GM18868 (cell line): Measurements from ENCODE around the gene NAP1L1.

ENCODE experiments used
- ATAC-seq: cut with Tn5 transposase; IDR thresholded peaks from one replicate; pipeline ENCODE4 v1.9.1; 2021; ENCODE audit warnings: mild to moderate bottlenecking, moderate library complexity; ENCODE audit not compliant: unreplicated experiment

NAP1L1 gene

GRCh38 chr12:76041406-76041805 is 43.1 kb downstream of the NAP1L1 start:
- ATAC-seq, result no peak

- no peak for ATAC-seq
These were observed 44.0 kb downstream of the NAP1L1 start for GRCh38 chr12:76040461-76040860.

GRCh38 chr12:76038176-76038575 is 46.3 kb downstream of the NAP1L1 start:
- no peak for ATAC-seq

- ATAC-seq, result peak; percentile 68
These were observed 47.1 kb downstream of the NAP1L1 start for GRCh38 chr12:76037130-76038103.

- no peak for ATAC-seq
These were observed 49.4 kb downstream of the NAP1L1 start for GRCh38 chr12:76035045-76035444.

GRCh38 chr12:76033081-76034011 is 51.1 kb downstream of the NAP1L1 start:
- ATAC-seq, result no peak

- peak; percentile 19 for ATAC-seq
These were observed 52.2 kb downstream of the NAP1L1 start for GRCh38 chr12:76032043-76032981.

GRCh38 chr12:76031414-76032042 is 53.0 kb downstream of the NAP1L1 start, which contains the start of gene PHLDA1:
TSS of gene PHLDA1 (minus strand) at chr12:76031776.
- ATAC-seq, result peak; percentile 81

GRCh38 chr12:76031081-76031413 is 53.4 kb downstream of the NAP1L1 start:
- ATAC-seq, result no peak

GRCh38 chr12:76030341-76031080 is 54.0 kb downstream of the NAP1L1 start:
- ATAC-seq, result no peak

GRCh38 chr12:76029982-76030340 is 54.5 kb downstream of the NAP1L1 start:
- no peak for ATAC-seq

- ATAC-seq, result no peak
These were observed 55.8 kb downstream of the NAP1L1 start for GRCh38 chr12:76028571-76029277.

- ATAC-seq, result no peak
These were observed 57.8 kb downstream of the NAP1L1 start for GRCh38 chr12:76026643-76027063.

GRCh38 chr12:76025601-76026575 is 58.6 kb downstream of the NAP1L1 start:
- no peak for ATAC-seq

- peak; percentile 48 for ATAC-seq
These were observed 59.4 kb downstream of the NAP1L1 start for GRCh38 chr12:76024942-76025600.

GRCh38 chr12:76024102-76024781 is 60.2 kb downstream of the NAP1L1 start:
- no peak for ATAC-seq
